CD4-positive, alpha-beta T cell treated with Interleukin-6 for 4 hours (primary cell): ENCODE measurements around the gene PLAGL2.
"Not testable (repeated sequence)": the region's sequence is repeated elsewhere in the genome, so short reads cannot be mapped to it uniquely, and the experiment has no call there.

Experiments
- DNase-seq: peaks from one replicate; pipeline ENCODE4 v3.0.0-alpha.2; 2020; ENCODE audit warnings: mixed read lengths

The PLAGL2 gene

GRCh38 chr20:32203356-32204204, 4.0 kb downstream of the PLAGL2 start:
- DNase-seq: no peak

DNA sequence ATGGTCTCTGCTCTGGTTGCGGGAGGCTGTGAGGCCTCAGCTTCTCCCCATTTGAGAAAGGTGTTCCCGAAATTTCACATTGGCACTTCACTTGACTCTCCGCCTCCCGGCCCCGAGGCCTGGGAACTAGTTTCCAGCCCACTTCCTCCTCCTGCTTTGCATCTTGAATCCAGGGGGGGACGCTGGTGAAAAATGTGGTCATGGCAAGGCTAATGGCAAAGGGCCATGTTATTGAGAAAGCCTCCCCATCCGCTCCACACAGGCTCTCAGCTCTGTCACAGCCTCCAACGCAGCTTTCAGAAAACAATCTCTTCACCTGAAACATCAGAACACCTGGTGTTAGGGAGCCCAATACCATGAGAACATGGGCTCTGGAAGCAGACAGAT, 5.6 kb downstream of the PLAGL2 start:
- no peak for DNase-seq

- DNase-seq: no peak
These were observed 6.1 kb downstream of the PLAGL2 start for GRCh38 chr20:32201296-32201976.

GRCh38 chr20:32199006-32199405, 8.5 kb downstream of the PLAGL2 start:
- DNase-seq: no peak

DNA sequence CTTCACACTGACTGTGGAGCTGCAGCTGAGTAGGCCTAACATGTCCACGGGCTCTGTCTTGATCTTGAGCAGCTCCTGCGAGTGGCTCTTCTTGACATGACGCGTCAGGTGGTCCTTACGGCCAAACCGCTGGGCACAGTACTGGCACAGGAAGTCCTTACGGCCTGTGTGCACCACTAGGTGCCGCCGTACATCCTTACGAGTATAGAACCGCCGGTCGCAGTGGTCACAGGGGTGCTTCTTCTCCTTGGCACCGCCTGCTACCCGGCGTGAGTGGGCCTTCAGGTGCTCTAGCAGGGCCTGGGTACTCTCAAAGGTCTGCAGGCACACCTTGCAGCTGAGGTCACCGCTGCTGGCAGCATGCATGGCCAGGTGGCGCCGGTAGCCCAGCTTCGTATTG, 10.4 kb downstream of the PLAGL2 start:
- not testable (repeated sequence) for DNase-seq

DNA sequence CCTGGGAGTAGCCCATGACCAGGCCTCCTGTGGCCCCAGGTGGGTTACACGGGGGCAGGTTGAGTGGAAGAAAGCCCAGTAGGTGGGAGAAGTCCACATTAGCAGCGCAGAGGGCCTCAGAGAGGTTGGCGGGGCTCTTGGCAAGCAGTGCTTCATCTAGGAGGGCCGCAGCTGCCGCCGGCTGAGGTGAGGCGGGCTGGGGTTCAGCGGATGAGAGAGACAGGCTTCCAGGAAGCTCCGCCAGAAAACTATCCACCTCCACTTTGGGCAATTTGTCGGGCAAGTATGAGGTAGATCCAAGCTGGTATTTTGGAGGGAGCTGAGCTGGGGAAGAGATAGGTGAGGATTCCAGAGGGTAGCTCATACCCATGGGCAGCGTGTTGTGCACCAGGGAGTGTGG, 10.9 kb downstream of the PLAGL2 start:
- DNase-seq: not testable (repeated sequence)

GRCh38 chr20:32195581-32195980, 12.0 kb downstream of the PLAGL2 start:
- no peak for DNase-seq

- DNase-seq: no peak
These were observed 13.5 kb downstream of the PLAGL2 start for GRCh38 chr20:32193996-32194395.

- DNase-seq: not testable (repeated sequence)
These were observed 14.2 kb downstream of the PLAGL2 start for GRCh38 chr20:32193336-32193735.

DNA sequence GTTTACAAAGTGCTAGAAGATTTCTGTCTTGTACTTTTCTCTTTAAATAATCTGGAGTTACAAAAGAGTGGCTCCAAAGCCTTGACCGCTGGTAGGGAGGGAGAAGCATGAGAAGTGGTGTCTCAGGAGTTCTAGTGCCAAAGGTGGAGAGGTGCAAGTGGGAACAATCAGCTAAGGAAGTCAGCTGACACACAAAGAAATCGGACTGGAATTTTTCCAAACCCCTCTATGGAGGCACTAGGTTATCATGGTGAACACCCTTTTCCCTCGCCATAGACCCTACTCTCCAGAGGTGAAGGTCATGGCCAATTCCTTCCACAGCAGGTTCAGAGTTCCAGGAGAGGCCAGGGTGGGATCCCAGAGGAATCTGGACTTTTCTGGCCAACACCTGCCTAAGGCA, 14.8 kb downstream of the PLAGL2 start:
- no peak for DNase-seq

- no peak for DNase-seq
These were observed 15.7 kb downstream of the PLAGL2 start for GRCh38 chr20:32191873-32192272.

GRCh38 chr20:32191422-32191821, 16.1 kb downstream of the PLAGL2 start:
- DNase-seq: no peak

DNA sequence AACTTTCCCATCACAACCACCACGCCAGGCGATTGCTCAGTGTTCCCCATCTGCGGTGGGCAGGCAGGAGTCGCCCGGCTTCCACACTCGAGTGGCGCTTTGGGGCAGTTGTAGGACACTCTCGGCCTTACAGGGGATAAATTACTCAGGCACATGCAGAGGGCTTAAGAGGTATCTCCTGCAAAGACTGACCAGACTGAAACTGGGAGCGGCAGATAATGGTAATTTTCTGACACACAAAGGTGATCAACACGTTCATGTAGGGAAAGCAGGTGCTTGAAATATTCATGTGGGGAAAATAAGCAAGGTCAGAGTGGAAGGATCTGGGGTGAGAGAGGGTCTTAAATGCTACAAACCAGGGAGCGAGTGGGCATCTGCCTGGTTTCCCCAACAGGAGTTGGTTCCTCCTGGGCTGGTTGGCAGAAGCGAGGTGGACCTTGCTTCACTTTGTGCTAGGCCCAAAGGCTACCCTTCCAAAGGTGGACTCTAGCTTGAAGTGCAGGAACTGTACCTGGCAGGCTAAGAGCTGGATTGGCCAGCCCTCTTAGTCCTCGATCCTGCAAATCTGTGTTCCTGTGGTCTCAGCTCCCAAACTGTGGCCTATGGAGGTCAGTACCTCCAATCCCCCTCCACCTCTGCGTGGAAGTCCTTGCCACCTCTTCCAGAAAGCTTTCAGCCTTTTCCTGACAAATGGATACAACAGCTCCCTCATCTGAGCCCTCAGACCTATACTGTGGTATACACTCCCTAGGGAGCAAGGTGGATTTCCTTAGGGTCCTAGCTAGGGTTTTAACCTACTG, 16.7 kb downstream of the PLAGL2 start:
- no peak for DNase-seq

GRCh38 chr20:32189691-32190615, 17.6 kb downstream of the PLAGL2 start:
- peak; percentile 54 for DNase-seq

- no peak for DNase-seq
These were observed 18.5 kb downstream of the PLAGL2 start for GRCh38 chr20:32189123-32189410.

DNA sequence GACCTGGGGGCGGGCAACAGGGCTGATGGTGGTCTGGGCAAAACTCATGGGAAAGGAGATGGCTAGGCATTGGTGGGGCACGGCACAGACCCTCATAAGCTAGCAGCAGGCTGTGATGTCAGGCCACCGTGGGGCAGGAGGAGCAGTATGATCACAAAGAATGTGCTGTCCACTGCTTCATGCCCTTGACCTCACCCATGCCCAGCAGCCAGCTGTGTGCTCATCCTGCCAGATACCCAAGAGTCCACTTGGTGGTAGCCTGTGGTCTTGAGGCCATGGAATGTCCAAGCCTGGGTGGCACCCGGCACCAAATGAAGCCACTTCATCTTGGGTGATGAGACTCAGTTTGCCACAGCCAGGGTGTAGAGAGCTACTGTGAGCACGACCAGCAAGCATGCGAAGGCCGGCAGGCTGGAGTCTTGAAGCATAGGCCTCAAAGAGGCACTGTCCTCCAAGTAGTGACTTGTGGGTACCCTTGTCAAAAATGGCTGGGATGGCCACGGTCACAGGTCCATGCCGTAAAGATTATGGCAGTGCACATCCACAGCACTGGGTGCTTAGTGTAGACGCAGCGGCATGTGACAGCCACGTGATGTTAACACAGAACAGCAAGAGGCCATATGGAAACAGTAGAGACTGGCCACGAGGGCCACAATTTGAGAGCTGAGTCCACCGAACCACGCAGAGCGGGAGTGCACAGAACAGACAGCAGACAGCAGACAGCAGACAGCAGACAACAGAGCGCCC, 19.0 kb downstream of the PLAGL2 start:
- no peak for DNase-seq

- DNase-seq: no peak
These were observed 21.0 kb downstream of the PLAGL2 start for GRCh38 chr20:32186506-32186905.

GRCh38 chr20:32184961-32185603, 22.5 kb downstream of the PLAGL2 start:
- no peak for DNase-seq

GRCh38 chr20:32183947-32184635, 23.5 kb downstream of the PLAGL2 start:
- no peak for DNase-seq

- DNase-seq: no peak
These were observed 25.9 kb downstream of the PLAGL2 start for GRCh38 chr20:32181606-32182005.

DNA sequence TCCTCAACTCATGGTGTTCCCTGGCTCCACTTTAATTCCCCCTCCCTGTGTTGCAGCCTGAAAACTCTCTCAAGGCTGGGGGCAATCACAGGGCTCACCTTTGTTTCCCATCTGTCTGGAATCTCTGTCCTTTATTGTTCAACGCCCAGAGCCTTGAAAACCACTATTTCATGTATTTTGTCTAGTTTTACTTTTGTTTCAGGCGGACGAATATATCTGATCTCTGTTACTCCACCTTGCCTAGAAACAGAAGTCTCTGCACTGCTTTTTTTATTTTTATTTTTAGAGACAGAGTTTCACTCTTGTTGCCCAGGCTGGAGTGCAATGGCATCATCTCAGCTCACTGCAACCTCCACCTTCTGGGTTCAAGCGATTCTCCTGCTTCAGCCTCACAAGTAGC, 27.6 kb downstream of the PLAGL2 start:
- DNase-seq: no peak
